ENCODE data around the gene PTGES. TPM values are rescaled to one million over a fixed set of nuclear protein-coding genes. Genes with fewer than 3 reads are reported as not detected.
A peak's percentile ranks its signal among the peaks of the same experiment; 100 is the strongest.
"Not testable (repeated sequence)": the region's sequence is repeated elsewhere in the genome, so short reads cannot be mapped to it uniquely, and the experiment has no call there.

PTGES gene
- total RNA-seq, 1 experiment from 2014 or later: 4.0 TPM

DNA sequence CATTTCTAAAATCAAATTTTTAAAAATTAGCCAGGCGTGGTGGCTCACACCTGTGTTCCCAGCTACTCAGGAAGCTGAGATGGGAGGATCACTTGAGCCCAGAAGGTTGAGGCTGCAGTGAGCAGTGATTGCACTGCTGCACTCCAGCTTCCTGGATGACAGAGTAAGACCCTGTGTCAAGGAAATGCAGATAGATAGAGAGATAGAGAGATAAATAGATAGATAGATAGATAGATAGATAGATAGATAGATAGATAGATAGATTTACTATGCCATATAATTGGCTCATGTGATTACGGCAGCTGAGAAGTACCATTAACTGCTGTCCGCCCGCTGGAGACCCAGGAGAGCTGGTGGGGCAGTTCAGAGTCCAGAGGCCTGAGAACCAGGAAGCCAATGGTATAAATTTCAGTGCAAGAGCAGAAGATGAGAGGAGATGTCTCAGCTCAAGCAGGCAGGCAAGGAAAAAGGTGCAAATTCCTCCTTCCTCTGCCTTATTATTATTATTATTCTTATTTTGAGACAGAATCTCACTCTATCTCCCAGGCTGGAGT is 13.0 kb upstream of the PTGES start:
- no peaks in the 10 kb centered on the region for H3K9me3 ChIP-seq
- no peak overlapping the region for H3K27ac Mint-ChIP-seq (ENCODE audit: unreplicated experiment)
- H3K9me3 Mint-ChIP-seq (ENCODE audit: unreplicated experiment): no peaks in the 10 kb centered on the region
- H3K36me3 Mint-ChIP-seq (ENCODE audit: insufficient read depth, unreplicated experiment): peaks cover 11% of the 10 kb centered on the region
- no peak overlapping the region for H3K4me3 ChIP-seq (ENCODE audit: low read depth, low read length)
- H3K36me3 ChIP-seq (ENCODE audit: control insufficient read depth, insufficient read depth, low read length): no peaks in the 10 kb centered on the region
- H3K4me1 ChIP-seq: peaks cover 21% of the 10 kb centered on the region
- TF ChIP-seq CTCF (IDR thresholded peaks at IDR 0.05; ENCODE audit: insufficient read depth in 1 of 2, low read depth in 1 of 2, low read length in 1 of 2, severe bottlenecking in 1 of 2, unreplicated experiment in 1 of 2): no peak
- peaks cover 8% of the 10 kb centered on the region for H3K4me1 Mint-ChIP-seq (ENCODE audit: low read depth, unreplicated experiment)
- intact Hi-C loops (cut with micrococcal nuclease; ENCODE audit: unreplicated experiment): no loop called here
- no peak overlapping the region for H3K4me3 Mint-ChIP-seq (ENCODE audit: unreplicated experiment)
- ChIA-PET POLR2A (no interaction called here), CTCF (interaction anchor here (1.4 kb wide), 1 partner anchor 13 kb away, joined by 4 read pairs; the partner anchor contains the start of gene PTGES)
- no peaks in the 10 kb centered on the region for H3K27me3 Mint-ChIP-seq (ENCODE audit: insufficient read depth, unreplicated experiment)
- H3K27me3 ChIP-seq (replicated peaks; ENCODE audit: control insufficient read depth, insufficient read depth, low read length): no peaks in the 10 kb centered on the region
- BruUV-seq (replicated peaks): no TSS peak
- no peak for DNase-seq

GRCh38 chr9:129762985-129763926 is 10.4 kb upstream of the PTGES start:
- Histone ChIP-seq H3K36me3 (ENCODE audit: control insufficient read depth, insufficient read depth, low read length) (no peaks in the 10 kb centered on the region), H3K4me3 (ENCODE audit: low read depth, low read length) (no peak overlapping the region), H3K9me3 (no peaks in the 10 kb centered on the region), H3K27me3 (replicated peaks; ENCODE audit: control insufficient read depth, insufficient read depth, low read length) (no peaks in the 10 kb centered on the region), H3K4me1 (peaks cover 21% of the 10 kb centered on the region)
- Mint-ChIP-seq H3K4me3 (ENCODE audit: unreplicated experiment) (no peak overlapping the region), H3K27me3 (ENCODE audit: insufficient read depth, unreplicated experiment) (no peaks in the 10 kb centered on the region), H3K4me1 (ENCODE audit: low read depth, unreplicated experiment) (peaks cover 15% of the 10 kb centered on the region), H3K36me3 (ENCODE audit: insufficient read depth, unreplicated experiment) (peaks cover 12% of the 10 kb centered on the region), H3K9me3 (ENCODE audit: unreplicated experiment) (no peaks in the 10 kb centered on the region), H3K27ac (ENCODE audit: unreplicated experiment) (peak overlapping the region; percentile 28)
- no TSS peak for BruUV-seq (replicated peaks)
- no peak for DNase-seq
- intact Hi-C loops (cut with micrococcal nuclease; ENCODE audit: unreplicated experiment): no loop called here
- ChIA-PET CTCF (interaction anchor here (0.7 kb wide), 1 partner anchor 23 kb away, joined by 4 read pairs; no protein-coding TSS in a partner anchor), POLR2A (no interaction called here)
- no peak for TF ChIP-seq CTCF (IDR thresholded peaks at IDR 0.05; ENCODE audit: insufficient read depth in 1 of 2, low read depth in 1 of 2, low read length in 1 of 2, severe bottlenecking in 1 of 2, unreplicated experiment in 1 of 2)

DNA sequence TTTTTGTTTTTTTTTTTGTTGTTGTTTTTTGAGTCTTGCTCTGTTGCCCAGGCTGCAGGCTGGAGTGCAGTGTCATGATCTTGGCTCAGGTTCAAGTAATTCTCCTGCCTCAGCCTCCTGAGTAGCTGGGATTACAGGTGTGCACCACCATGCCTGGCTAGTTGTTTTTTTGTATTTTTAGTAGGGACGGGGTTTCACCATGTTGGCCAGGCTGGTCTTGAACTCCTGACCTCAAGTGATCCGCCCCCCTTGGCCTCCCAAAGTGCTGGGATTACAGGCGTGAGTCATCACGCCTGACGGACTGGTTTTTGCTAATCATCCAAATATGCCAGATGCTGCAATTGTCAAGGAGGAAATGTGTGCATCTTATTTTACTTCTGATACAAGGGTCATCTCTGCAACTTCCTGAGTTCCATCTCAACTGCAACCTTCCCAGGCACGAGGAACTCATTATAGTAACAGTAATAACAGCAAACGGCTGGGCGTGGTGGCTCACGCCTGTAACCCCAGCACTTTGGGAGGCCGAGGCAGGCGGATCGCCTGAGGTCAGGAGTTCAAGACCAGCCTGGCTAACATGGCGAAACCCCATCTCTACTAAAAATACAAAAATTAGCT is 9.6 kb upstream of the PTGES start:
- DNase-seq: peak; percentile 29 to 60
- intact Hi-C loops (cut with micrococcal nuclease; ENCODE audit: unreplicated experiment); POLR2A ChIA-PET; H3K9me3 ChIP-seq; H3K27me3 Mint-ChIP-seq (ENCODE audit: insufficient read depth, unreplicated experiment); H3K4me3 ChIP-seq (ENCODE audit: low read depth, low read length); H3K27me3 ChIP-seq (replicated peaks; ENCODE audit: control insufficient read depth, insufficient read depth, low read length); BruUV-seq (replicated peaks); CTCF ChIA-PET; H3K4me3 Mint-ChIP-seq (ENCODE audit: unreplicated experiment); H3K9me3 Mint-ChIP-seq (ENCODE audit: unreplicated experiment); H3K36me3 ChIP-seq (ENCODE audit: control insufficient read depth, insufficient read depth, low read length): not testable (repeated sequence)
- Mint-ChIP-seq H3K4me1 (ENCODE audit: low read depth, unreplicated experiment) (peaks cover 19% of the 10 kb centered on the region), H3K36me3 (ENCODE audit: insufficient read depth, unreplicated experiment) (peaks cover 15% of the 10 kb centered on the region), H3K27ac (ENCODE audit: unreplicated experiment) (peak overlapping the region; percentile 28)
- H3K4me1 ChIP-seq: peaks cover 21% of the 10 kb centered on the region
